Skin of body (tissue), 2 donors: ENCODE data around the gene WWTR1. TPM values are rescaled to one million over a fixed set of nuclear protein-coding genes. Genes with fewer than 3 reads are reported as not detected.
A peak's percentile ranks its signal among the peaks of the same experiment; 100 is the strongest.

Source experiments
- DNase-seq: peaks from one replicate; lab custom pipeline; 2025; lab: John Stamatoyannopoulos, UW
- total RNA-seq: library from RNA; depleted of rRNA; stranded (reverse); fragments of >200 nt; gene quantifications from one replicate; pipeline ENCODE4 v1.2.3, GENCODE V29; 2014

Gene WWTR1
- total RNA-seq, 1 donor from 2014 or later, result 83.2 TPM

DNA sequence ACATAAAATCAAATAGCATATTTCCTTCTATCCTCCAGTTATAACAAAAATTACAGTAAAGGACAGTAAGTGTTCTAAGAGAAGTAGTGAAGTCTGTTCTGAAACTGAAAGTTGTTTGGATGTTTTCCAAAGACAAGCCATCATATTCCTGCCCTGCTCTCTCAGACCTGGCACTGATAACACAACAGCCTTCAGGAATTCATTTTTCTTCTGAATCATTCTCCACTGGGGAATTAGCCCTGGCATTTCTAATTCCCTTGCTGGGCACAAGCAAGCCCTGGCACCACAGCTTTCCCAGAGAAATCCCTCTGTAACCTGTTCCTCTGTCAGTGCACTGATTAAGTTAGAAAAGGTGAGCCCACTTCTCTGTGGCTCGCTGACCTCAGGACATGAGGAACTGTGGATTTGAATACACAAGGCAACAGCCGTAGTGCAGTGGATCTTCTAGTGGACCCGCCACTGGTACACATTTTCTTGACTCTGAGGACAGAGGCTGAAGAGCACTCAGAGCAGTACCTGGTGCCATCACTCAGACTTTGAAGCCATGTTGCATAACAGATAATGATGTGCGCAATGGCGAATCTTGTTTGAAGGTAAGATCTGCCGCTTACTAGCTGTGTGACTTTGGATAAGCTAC is 61.6 kb downstream of the WWTR1 start:
- no peak for DNase-seq

DNA sequence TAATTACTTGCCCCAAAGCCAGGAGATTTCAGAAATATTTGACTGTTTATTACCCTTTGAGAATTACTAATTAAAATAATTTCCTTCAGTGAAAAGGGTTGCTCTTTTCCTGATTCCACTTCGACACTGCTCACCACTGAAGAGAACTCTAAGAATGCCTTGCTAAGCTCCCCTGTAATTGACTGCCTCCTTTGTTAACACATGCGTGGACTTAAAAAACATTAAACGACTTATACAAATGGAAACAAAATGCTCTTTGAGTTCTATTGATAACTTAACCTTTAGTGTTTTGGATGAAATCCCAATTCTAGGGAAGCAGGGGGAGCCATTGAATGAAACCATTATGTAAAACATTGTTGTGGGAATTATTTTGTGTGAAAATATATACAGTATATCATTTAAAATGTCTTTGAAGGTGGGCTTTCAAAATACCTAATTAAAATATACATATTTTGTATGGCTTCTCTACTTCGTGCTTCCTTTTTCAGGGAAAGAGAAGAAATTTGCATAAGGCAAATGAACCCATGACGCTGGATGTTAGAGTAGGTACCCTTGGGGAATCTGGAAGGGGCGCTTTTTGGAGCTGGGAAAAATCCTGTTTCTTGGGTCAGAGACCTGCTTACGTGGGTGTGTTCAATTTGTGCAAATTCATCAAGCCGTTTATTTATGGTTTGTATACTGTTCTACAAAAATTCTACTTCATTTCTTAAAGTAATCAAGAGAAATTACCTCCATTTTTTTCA is 64.2 kb downstream of the WWTR1 start:
- DNase-seq, result no peak

DNA sequence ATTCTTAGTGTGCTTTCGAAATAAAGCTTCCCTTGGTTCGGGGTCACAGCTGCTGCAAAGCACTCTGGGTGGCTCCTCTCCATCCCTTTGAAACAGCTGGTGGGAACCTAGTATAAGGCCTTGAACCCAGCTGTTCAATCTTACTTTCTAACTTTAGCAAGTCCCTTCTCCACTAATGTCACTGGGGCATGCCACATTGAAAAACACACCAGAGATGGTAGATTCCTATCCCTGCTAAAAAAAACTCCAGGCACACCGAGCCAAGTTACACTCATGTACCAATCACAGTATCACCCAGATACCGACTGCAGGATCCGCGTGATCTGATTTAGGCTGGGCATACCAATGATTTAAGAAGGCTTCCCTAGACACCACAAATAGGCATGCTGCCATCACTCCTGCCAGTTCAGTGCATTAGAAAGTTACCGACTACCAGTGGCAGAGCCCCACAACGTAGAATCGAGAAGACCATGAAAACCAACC is 65.0 kb downstream of the WWTR1 start:
- DNase-seq, result no peak

DNA sequence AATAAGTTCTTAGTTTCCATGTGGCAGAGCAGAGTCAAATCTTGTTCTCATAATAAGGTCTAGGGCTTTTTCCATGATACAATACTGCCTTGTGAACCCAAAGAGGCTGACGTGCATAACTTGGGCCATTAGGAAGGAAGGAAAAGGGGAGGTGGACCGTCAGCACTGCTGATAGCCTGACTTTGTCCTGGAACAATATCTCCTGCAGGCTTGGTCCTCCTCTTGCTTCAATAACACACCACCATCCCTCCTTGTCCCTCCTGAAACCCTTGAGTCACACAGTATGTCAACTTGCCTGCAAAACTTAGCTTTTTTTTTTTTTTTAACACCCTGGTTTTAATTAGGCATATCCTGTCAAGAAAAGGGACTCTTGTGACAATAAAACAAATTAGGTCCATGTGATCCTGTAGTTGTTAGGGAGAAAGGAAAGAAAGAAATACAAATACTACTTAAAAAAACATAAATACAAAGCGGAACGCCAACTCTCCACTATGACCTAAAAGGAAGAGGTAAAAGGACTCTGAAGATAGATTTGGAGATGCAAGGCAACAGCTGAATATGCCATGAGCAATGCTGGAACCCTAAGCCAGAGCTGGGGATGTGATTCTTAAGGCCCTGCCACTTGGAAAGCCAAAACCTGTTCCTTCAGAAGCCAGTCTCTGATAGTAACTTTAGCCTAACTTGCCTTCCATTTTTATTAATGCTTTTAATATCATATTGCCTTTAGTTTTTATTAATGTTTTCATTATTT is 67.0 kb downstream of the WWTR1 start:
- peak; percentile 66 for DNase-seq

DNA sequence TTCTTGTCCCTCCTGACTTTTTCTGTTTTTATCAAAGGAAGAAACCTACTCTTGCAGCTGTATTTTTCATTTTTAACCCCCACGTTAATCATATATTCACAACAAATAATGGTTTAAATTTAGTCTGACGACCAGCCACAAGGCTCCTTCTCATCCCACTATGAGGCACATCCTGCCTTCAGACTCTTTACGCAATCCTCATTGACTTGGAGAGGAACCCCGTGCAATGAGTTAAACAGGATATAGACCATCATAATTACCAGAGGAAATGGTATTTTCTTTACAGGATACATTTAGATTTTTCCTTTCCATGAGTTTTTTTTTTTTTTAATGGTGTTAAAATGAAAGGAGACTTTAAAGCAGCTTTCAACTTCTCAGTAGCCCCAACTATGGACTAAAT is 68.5 kb downstream of the WWTR1 start:
- DNase-seq, result peak; percentile 23

DNA sequence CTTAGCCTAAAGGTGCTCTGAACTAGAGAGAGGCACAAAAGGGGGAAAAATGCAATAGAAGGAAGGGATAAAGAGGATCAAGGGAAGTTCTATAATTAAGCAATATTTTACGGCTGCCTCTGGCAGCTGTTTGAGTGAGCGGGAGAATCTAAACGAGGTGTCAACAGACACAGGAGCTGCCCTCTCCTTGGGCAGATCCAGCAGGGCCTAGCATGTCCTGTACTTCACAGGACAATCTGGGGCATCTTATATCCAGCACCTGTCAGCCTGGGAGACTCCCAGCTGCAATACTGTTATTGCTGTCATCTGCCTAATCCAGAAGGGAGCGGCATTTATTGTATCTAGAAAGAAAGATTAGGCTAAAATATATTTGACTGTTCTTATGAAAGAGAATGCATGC is 68.9 kb downstream of the WWTR1 start:
- no peak for DNase-seq

DNA sequence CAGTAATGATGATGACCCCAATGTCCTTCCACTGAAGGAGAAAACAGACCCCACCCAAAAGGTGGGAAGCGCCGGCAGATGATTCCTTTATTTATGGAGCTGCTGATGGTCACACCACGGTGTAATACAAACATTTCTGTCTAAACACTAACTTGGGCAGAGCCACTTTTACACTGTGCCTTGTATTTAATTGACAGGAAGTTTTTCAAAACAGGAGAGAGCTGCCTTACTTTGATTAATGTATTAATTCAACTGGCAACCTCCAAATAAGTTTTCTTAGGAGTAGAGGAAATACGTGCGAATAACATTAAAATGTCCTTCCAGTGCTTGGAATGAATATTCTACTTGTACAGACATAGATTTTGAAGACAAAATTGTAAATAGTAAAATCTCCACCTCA is 70.4 kb downstream of the WWTR1 start:
- no peak for DNase-seq

GRCh38 chr3:149586871-149587270 is 71.0 kb downstream of the WWTR1 start:
- DNase-seq, result no peak

GRCh38 chr3:149585401-149585726 is 72.5 kb downstream of the WWTR1 start:
- DNase-seq, result no peak

GRCh38 chr3:149583921-149584635 is 73.7 kb downstream of the WWTR1 start:
- no peak for DNase-seq

- no peak for DNase-seq
Measured at GRCh38 chr3:149582395-149582794, 75.4 kb downstream of the WWTR1 start.

GRCh38 chr3:149581681-149582370 is 76.0 kb downstream of the WWTR1 start:
- peak; percentile 74 for DNase-seq

DNA sequence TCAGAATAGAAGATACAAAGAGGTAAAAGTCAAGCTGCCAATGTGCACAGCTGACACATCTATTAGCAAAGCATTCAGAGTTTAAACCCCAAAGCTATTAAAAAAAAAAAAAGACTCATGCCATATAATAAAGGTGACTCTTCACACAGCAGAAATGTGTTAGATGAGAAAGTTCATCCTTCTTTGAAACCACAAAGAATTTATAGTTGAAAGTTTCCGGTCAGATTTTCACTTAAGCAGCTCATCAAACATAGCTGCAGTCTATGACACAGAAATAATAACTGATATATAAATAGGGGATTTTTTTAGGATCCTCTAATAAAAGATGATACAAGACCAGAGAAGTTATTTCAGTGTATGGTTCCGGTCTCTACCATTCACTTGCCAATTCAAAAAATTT is 76.6 kb downstream of the WWTR1 start:
- DNase-seq, result no peak

GRCh38 chr3:149579838-149580542 is 77.8 kb downstream of the WWTR1 start:
- DNase-seq, result no peak

DNA sequence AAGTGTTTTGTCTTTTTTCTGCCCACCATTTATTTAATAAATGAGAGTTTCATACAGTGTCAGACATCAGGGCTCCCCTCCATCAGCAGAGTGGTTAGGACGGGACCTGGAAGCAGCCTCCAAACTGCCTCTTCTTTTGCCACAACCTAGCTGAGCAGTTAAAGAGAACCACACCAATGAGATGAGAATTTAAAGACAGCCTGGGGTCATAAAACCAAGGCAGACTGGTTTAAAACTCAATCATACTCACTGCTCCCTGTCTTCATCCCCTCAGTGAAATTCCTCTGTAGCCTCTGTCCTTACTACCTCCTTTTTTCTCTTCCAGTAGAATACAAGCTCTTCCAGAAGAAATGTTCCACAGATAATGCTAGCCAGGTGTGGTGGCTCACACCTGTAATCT is 78.7 kb downstream of the WWTR1 start:
- DNase-seq, result no peak

- no peak for DNase-seq
Measured at GRCh38 chr3:149577801-149578200, 80.0 kb downstream of the WWTR1 start.

GRCh38 chr3:149575961-149576564 is 81.8 kb downstream of the WWTR1 start:
- peak; percentile 94 for DNase-seq

DNA sequence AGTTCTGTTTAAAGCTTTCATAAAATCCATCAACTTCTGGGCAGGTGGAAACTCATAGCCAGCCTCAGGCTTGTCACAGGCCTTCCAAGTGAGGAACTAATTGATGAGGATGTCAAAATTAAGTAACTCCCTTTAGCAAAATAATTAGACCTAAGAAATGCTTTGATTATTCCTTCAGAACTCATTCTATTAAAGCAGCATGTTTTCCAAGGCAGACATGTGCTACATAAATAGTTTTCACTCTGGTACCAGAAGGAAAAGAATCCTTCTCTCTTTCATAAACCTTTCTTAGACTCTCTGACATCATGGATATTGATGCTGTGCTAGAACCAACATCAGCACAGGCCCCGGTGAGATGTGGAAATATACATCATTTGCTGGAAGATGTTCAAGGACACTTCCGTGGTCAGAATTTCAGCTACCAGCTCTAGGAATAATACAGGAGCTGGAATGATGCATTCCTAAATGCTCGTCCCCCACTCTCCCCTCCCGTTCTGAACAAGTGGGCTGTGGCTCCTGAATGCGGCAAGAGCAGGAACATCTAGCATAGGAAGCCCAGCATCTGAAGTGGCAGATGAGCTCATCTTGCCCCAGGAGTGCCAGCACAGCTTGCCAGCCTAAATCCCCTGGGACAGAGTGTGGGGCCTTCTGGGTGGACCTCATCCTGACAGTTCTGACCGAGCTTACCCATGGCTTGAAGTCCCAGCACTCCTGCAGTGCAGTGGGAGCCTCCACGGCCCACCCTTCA is 82.4 kb downstream of the WWTR1 start:
- DNase-seq, result peak; percentile 69

- DNase-seq, result no peak
Measured at GRCh38 chr3:149572796-149573414, 84.9 kb downstream of the WWTR1 start.
